Measurements from ENCODE around the gene SP3. TPM values are rescaled to one million over a fixed set of nuclear protein-coding genes. Genes with fewer than 3 reads are reported as not detected.

Gene SP3
- total RNA-seq, 1 experiment from 2014 or later, result 80.2 TPM

- TF ChIP-seq POLR2AphosphoS5 (IDR thresholded peaks at IDR 0.05; ENCODE audit: low read depth, low read length) (no peak), SIN3A (IDR thresholded peaks at IDR 0.05; ENCODE audit: borderline replicate concordance, insufficient read depth, low read depth, low read length) (no peak), REST (IDR thresholded peaks at IDR 0.05; ENCODE audit: insufficient read depth in 1 of 2, low read depth in 2 of 2, low read length in 1 of 2) (no peak), CTCF (IDR thresholded peaks at IDR 0.05) (no peak)
- BruUV-seq (replicated peaks), result no TSS peak
- Histone ChIP-seq H3K27me3 (ENCODE audit: control insufficient read depth, insufficient read depth, low read length) (no peaks in the 10 kb centered on the region; the same call in 1 of the 2 replicates), H3K36me3 (ENCODE audit: control insufficient read depth, insufficient read depth, low read length) (no peaks in the 10 kb centered on the region), H3K4me1 (ENCODE audit: control insufficient read depth, insufficient read depth, low read length) (no peaks in the 10 kb centered on the region), H3K27ac (ENCODE audit: low read length) (no peak overlapping the region), H3K9me3 (ENCODE audit: control insufficient read depth, insufficient read depth, low read depth, low read length) (no peaks in the 10 kb centered on the region), H3K4me3 (ENCODE audit: low read depth in 2 of 2, low read length in 2 of 2) (no peak overlapping the region)
- POLR2A ChIA-PET, result no interaction called here
- in situ Hi-C loops (cut with HindIII; ENCODE audit: low pct_unique_long_range_greater_than_20kb, low sequenced_read_pairs), result no loop called here
- ATAC-seq, result no peak
- CTCF ChIA-PET, result interaction anchor here (0.6 kb wide), 1 partner anchor 31 kb away, joined by 5 read pairs; no protein-coding TSS in a partner anchor
- intact Hi-C loops (cut with micrococcal nuclease; ENCODE audit: unreplicated experiment), result no loop called here
- DNase-seq (ENCODE audit: low read depth, low spot score), result no peak
Observed at GRCh38 chr2:173866874-173867618, 98.1 kb downstream of the SP3 start.

- Histone ChIP-seq H3K4me3 (ENCODE audit: low read depth in 2 of 2, low read length in 2 of 2) (no peak overlapping the region), H3K9me3 (ENCODE audit: control insufficient read depth, insufficient read depth, low read depth, low read length) (no peaks in the 10 kb centered on the region), H3K4me1 (ENCODE audit: control insufficient read depth, insufficient read depth, low read length) (no peaks in the 10 kb centered on the region), H3K27me3 (ENCODE audit: control insufficient read depth, insufficient read depth, low read length) (no peaks in the 10 kb centered on the region; the same call in 1 of the 2 replicates), H3K36me3 (ENCODE audit: control insufficient read depth, insufficient read depth, low read length) (no peaks in the 10 kb centered on the region), H3K27ac (ENCODE audit: low read length) (no peak overlapping the region)
- intact Hi-C loops (cut with micrococcal nuclease; ENCODE audit: unreplicated experiment) (no loop called here), in situ Hi-C loops (cut with HindIII; ENCODE audit: low pct_unique_long_range_greater_than_20kb, low sequenced_read_pairs) (no loop called here)
- no peak for DNase-seq (ENCODE audit: low read depth, low spot score)
- ChIA-PET POLR2A (no interaction called here), CTCF (interaction anchor here (0.6 kb wide), 1 partner anchor 31 kb away, joined by 5 read pairs; no protein-coding TSS in a partner anchor)
- no peak for TF ChIP-seq POLR2AphosphoS5 (IDR thresholded peaks at IDR 0.05; ENCODE audit: low read depth, low read length)
- no peak for TF ChIP-seq TCF7L2 (IDR thresholded peaks at IDR 0.05; ENCODE audit: low read depth, low read length)
- no peak for TF ChIP-seq CTCF (IDR thresholded peaks at IDR 0.05)
- TF ChIP-seq SIN3A (IDR thresholded peaks at IDR 0.05; ENCODE audit: borderline replicate concordance, insufficient read depth, low read depth, low read length), result no peak
- BruUV-seq (replicated peaks), result no TSS peak
- ATAC-seq, result no peak
Observed at GRCh38 chr2:173865971-173866873, 99.0 kb downstream of the SP3 start.

Measured in Panc1 (cell line).